PFSK-1 (cell line): ENCODE data around the gene HINT2.

Experiments used
- FOXP2 ChIP-seq: optimal IDR thresholded peaks from 2 replicates; pipeline ENCODE3; 2011; ENCODE audit warnings: borderline replicate concordance, control low read depth, inconsistent platforms; ENCODE audit not compliant: insufficient read depth; ENCODE audit errors: extremely low read length, extremely low read depth
- POLR2AphosphoS5 ChIP-seq: IDR thresholded peaks from 2 replicates; pipeline ENCODE4 v1.6.1; 2012; ENCODE audit warnings: low read depth, mild to moderate bottlenecking, control low read depth, low read length, moderate library complexity
- REST ChIP-seq, 2 experiments: IDR thresholded peaks; 2 replicates each; pipeline versions ENCODE4 v1.6.1 to v1.8.0; 2011 to 2012; ENCODE audit warnings: low read depth in 2 of 2, low read length in 2 of 2, control low read depth in 1 of 2, inconsistent platforms in 1 of 2, mild to moderate bottlenecking in 1 of 2, moderate library complexity in 1 of 2; ENCODE audit not compliant: insufficient read depth in 1 of 2
- SIN3A ChIP-seq: IDR thresholded peaks from 2 replicates; pipeline ENCODE4 v1.6.1; 2012; ENCODE audit warnings: mild to moderate bottlenecking, low read length, moderate library complexity, borderline replicate concordance; ENCODE audit not compliant: insufficient read depth
- TAF1 ChIP-seq: IDR thresholded peaks from 2 replicates; pipeline ENCODE4 v1.6.1; 2012; ENCODE audit warnings: low read length, control low read depth, borderline replicate concordance; ENCODE audit not compliant: insufficient read depth

The HINT2 gene

GRCh38 chr9:35845824-35846771 lies 31.3 kb upstream of the HINT2 start:
- TF ChIP-seq FOXP2 (no peak), POLR2AphosphoS5 (no peak), TAF1 (no peak), SIN3A (no peak), REST (IDR thresholded peaks at IDR 0.05; ENCODE audit: insufficient read depth in 1 of 2, low read depth in 2 of 2, low read length in 2 of 2) (no peak)

GRCh38 chr9:35844628-35845270 lies 29.9 kb upstream of the HINT2 start:
- TF ChIP-seq TAF1: no peak
- no peak for TF ChIP-seq FOXP2
- TF ChIP-seq REST (IDR thresholded peaks at IDR 0.05; ENCODE audit: insufficient read depth in 1 of 2, low read depth in 2 of 2, low read length in 2 of 2): no peak
- TF ChIP-seq SIN3A: no peak
- TF ChIP-seq POLR2AphosphoS5: no peak

GRCh38 chr9:35842795-35843194 lies 28.0 kb upstream of the HINT2 start:
- no peak for TF ChIP-seq SIN3A
- TF ChIP-seq REST (IDR thresholded peaks at IDR 0.05; ENCODE audit: insufficient read depth in 1 of 2, low read depth in 2 of 2, low read length in 2 of 2): no peak
- TF ChIP-seq FOXP2: no peak
- TF ChIP-seq POLR2AphosphoS5: no peak
- no peak for TF ChIP-seq TAF1

- TF ChIP-seq TAF1: no peak
- TF ChIP-seq REST (IDR thresholded peaks at IDR 0.05; ENCODE audit: insufficient read depth in 1 of 2, low read depth in 2 of 2, low read length in 2 of 2): no peak
- no peak for TF ChIP-seq FOXP2
- TF ChIP-seq POLR2AphosphoS5: no peak
- no peak for TF ChIP-seq SIN3A
Measured at GRCh38 chr9:35842020-35842745, 27.3 kb upstream of the HINT2 start.
